AML-193 (cell line): ENCODE measurements around the gene ATF6B.
"Not testable (repeated sequence)": the region's sequence is repeated elsewhere in the genome, so short reads cannot be mapped to it uniquely, and the experiment has no call there.

Source experiments
- DNase-seq, 2 experiments: peaks; one replicate each; lab custom pipeline; 2025; lab: John Stamatoyannopoulos, UW

The ATF6B gene

DNA sequence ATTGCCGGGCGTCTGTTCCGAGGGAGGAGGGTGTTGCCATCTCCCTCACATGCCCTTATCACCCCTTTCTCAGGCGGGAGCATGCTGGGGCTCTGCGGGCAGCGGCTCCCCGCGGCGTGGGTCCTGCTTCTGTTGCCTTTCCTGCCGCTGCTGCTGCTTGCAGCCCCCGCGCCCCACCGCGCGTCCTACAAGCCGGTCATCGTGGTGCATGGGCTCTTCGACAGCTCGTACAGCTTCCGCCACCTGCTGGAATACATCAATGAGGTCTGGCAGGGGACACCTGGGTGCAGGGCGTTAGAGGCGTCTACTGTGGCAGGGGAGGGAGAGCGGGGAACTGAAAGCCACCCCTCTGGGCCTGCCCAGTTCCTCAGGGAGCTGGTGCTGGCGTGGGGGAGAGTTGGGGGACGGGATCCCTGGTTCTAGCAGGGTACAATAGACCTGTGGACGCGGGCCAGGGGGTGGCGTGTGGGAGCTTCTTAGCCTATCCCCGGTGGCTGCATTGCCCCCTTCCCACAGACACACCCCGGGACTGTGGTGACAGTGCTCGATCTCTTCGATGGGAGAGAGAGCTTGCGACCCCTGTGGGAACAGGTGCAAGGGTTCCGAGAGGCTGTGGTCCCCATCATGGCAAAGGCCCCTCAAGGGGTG, 26.6 kb upstream of the ATF6B start:
- DNase-seq, result peak; percentile 60 to 69

DNA sequence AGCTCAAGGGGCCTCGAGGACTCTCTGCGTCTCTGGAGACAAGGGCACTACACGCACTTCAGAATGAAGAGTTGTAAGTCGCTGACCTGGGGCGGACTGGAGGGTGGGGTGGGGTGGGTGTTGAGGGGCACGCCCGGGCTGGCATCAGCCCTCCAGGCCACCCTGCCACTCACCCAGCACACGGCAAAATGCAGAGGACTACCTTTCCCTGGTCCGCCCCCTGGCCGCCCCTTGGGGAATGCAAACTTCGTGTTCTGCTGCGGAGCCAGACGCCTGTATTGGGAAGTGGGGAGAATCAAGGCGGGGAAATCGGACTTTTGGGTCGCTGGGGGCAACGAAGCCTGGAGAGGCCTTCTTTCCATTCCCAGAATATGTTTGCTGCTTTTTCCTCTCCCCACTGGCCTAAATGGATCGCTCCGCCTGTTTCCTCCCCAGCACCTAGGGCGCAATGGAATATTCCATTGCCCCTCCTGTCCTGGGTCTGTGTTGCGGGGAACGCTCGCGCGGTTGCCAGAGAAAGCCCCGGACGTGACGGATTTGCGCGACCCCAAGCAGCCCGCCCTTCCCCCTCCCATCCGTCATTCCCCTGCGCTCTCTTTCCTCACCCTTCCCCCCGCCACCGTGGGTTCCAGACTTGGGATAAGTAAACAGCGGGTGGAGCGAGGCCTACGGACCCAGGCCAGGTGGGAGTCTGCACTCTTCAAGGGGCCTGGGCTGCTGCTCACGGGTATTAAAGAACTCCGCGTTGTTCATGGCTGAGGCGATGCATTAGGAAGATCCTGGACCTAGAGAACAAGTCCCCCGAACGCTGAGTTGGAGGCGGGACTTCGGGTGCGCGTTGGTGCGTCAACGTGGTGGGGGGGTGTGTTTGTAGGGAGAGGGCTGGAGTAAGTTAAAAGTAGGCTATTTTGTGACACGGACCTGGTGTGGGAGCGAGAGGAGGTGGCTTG, 25.8 kb upstream of the ATF6B start, which contains the start of gene PPT2:
Gene PPT2 (plus strand): TSS at position 578 of the 950 bp plus-strand sequence. CDS start 454 bp downstream, outside the sequence.
- peak; percentile 69 to 75 for DNase-seq

DNA sequence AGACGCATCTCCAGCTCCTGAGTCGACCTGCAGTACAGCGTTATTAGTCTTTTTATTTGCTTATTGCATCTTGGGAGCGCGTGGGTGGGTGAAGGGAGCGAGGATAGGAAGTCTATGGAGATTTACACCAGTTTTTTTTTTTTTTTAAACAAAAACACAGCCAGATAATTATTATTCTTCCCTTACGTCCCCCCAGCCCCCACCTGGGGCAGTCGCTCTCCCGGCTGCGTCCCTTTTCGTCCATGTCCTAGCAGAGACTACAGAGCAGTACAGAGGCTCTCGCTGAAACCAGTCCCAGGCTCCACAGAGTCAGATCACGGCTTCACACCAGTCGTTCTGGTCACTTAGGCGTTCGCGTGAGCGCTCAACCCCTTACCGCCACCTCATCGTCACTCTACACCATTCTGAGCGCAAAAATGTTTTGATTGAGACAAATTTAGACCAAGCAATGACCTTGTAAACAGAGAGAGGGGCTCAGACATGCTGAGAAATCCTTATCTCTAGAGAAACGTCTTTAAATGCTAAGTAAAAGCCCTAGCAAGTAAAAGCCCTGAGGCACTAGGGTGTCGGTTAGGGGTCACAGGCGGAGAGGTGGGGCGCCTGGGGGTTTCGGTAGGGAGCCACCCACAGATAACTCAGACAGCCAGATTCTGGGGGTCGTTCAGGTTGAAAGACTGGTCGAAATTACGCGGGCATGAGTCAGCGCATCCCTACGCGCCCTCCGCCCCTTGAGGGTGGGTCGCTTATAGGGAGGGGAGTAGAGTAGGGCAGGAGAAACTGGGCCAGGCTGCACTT, 24.9 kb upstream of the ATF6B start:
- DNase-seq, result no peak

DNA sequence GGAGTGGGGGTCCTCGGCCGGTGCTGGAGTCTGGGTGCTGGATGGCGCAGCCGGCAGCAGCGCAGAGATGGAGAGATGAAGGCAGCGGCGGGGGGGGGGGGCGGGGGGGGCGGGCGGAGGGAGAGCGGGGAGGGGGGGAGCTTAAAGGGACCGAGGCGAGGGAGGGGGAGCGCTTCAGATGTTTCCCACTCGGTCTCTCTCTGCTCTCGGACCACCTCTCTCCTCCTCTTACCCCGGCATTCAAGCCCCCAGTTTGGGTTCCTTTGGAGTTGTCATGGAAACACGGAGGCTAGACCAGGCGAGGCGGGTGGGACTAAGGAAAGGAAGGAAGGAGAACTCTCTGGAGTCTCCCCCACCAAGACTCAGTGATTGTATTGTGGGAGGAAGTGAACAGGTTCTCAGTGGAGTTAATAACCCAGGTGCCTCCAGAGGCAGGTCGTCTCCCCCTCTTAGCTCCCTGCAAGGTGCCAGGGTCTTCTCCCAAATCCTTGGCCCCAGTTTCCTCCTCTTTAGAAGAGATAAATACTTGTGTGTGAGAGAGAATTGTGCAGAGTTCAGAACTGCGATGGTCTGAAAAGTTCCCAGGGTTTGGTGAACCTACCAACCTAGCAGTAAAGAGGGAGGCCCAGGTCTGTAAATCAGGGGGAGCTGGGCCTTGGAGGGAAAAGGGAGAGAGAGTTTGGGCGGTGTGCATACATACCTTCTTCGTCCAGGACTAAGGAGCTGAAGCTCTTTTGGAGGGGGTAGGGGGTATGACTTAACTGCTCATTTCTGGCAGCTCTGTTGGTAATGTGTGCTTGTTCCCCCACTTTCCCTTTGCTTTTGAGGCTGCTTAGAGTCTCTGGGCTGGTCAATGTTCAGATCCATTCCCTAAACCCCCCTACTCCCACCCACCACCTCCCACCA, 24.1 kb upstream of the ATF6B start, which contains the start of gene PRRT1:
Gene PRRT1 (minus strand): TSS at position 77 of the 906 bp plus-strand sequence. CDS start 112 bp downstream, outside the sequence.
- no peak for DNase-seq

DNA sequence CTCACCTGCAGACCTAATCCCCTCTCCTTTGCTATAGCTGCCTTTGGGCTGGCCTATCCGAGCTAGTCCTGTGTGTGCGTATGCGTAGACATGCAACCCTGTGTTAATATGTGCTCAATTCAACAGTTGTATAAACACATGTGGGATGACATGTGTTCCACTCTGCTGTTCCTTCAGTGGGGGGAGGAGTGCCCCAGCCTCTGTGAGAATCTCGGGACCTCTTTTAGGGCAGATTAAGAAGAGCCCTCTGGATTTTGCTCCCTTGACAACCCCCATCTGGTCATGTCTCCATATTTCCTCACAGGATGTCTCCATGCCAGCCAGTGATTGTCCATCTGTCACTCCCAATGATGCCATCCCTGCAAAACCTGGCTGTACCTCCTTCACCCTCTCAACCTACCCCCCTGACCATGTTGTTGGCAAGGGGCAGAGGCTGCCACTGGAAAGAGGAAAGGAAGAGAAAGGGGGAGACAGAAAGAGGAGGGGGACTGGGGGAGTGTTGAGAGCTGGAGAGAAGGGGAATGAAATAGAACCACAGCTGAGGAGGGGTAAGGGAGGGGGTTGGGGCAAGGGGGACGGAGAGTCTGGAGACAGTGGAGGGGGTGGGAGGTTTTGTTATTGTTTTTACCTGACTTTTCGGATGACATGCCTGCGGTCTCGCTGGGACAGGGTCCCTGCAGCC, 23.3 kb upstream of the ATF6B start:
- DNase-seq, result no peak

DNA sequence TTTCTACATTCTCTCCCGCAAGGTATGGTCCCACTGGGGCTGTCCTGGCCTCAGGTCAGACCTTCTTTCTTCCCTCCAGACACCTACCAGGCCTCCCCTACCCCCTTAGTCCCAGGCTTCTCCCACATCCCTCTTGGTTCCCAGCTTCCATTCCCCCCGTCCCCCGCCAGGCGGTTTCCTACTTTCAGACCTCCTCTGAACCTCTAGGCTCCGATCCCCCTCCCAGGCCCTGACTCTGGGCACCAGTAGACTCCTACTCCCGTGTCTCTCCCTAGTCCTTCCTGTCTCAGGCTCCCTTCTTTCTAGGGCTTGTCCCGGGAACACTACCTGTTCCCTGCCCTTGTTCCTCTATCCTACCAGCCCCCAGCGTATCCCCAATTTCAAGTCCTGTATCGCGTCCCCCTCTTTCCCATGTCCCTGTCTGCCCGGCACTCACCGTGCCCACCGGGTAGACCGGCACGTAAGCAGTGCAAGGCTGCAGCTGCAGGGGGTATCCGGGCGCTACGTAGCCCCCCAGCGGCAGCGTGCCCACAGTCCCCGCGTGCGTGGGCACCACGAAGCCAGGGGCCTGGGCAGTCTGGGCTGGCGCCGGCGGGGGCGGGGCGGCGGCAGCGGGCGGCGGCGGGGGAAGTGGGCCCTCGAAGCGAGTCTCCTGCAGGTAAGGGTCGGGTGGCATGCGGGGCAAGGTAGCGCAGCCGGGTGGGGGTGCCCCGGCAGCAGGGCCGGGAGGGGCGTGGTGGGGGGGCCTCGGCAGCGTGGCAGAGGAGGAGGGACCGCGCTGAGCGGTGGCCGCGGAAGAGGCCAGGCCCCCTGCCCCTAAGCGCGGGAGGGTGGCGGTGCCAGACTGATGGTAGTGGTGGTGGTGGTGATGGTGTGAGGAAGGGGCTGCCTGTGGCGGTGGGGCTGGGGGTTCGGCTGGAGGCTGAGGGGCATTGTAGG, 22.2 kb upstream of the ATF6B start:
- no peak for DNase-seq

DNA sequence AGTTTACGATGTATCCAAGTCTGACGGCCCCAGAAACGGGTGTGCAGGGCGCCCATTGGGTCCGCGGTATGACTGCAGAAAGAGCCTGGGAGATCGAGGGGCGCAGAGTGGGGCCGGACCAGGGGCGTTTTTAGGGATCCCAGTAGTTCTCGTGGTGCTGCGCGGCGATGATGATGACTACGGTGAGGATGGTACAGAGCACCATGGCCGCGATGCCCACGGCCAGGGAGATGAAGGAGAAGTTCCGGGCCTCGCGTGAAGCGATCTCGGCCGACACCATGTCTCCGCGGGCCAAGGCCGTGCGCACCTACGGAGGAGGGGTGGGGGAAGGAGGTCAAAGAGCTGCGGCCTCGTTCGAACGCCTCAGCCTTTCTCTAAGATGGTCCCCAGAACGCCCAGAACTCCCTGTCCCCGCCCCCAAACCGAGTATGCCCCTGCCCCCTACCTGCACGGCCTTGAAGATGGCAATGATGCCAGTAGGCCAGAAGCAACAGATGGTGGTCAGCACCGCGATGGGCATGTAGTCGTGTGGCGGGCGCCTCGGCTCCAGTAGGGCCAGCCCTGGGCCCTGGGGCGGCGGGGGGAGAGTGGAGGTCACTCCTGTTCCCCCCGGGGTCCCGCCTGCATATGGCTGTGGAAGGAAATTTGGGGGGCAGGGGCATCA, 21.2 kb upstream of the ATF6B start:
- no peak for DNase-seq

DNA sequence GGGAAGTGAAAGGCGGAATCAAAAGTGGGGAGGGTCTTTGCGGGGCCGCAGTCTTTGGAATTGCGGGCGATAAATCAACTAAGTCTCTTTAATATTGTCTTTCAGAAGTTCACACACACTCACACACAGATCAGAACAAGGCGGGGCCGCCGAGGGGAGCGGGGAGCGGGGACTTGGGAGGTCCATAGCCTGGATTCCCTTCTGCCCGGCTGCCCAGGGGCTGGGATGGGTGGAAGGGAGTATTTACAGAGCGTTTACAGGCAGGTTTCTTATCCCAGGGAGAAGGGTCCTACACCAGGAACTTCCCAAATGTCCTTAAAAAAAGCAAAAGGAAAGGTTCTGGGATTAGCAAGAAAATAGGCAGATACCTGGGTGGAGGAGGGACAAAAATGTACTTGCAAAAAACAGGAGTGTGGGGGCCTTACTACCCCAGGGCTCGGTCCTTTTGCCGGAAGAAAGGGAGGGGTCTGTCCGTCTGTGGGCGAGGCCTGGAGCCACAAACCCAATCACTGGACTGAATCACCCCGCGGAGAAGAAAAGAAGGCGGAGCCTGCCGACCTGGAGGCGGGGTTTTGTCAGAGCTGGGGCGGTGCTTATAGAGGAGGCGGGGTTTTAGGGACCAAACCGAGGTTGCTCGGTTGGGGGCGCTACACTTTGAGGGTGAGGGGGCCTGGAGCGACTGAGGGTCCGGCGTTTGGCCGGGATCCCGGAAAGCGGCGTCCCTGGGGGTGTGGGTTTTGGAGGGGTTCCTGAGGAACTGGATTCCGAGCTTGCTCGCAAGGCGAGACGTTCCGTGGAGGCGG, 20.4 kb upstream of the ATF6B start:
- DNase-seq, result no peak

DNA sequence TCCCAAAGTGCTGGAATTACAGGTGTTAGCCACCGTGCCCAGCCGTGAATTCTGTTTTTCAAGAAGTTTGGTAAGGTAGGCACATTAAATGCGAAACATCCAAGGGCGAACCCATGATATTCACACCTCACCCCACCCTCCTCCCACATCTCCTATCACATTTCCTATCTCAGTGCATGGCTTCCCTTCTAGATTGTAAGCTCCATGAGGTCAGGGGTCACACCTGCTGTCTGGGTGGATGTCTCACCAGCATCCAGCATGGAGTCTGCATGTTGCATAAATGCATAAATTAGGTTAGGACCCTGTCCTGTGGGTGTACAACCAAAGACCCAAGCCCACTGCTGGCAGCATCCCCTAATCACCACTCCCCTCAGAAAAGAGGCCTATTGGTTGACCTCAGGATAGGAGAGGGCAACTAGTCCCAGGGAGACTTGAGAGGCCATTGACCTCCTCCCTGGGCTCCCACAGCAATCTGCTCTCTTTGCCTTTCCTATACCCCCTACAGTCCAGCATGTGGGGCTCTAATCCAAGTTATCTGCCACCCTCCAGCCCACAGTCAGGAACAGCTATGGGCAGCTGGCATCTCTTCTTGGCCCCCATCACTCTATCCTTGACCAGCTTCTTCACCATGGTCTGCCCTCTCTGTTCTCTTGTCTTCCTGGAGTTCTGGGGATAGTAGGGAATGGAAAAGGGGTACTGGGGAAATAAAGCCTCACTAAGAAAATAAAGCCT, 19.5 kb upstream of the ATF6B start:
- no peak for DNase-seq

DNA sequence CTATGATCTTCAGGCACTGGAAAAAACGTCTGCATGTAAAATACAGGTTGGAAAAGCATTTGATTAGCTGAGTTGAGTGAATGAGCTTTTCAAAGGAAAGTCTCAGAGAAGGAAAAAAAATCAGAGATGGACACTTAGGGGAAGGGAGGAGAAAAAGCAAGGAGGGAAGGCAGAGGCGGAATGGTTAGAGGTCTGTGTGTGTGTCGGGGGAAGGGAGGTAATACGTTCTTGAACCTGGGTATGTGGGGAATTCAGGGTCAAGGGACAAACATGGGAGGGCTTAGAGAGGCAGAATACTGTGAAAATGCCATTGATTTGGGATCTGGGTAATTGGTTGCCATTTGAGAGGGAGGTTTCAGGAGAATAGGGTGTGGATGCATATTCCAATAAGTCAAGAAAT, 18.6 kb upstream of the ATF6B start:
- DNase-seq, result no peak

DNA sequence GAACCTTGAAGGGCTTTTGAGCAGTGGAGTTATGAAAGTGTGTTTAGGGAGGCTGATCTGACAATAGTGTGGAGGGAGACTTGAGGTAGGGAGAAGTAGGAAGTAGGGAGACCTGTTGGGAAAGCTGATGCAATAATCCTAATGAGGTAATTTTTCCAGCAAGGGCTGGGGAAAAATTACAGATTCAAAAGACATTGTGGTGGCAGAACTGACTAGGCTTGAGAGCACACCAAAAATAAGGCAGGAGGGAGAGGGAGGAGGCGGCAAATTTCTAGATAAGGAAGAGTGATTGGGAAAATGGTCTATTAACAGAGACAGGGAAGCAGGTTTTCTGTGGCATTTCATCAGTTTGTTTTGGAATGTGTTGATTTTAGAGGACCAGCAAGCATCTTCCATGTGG, 18.2 kb upstream of the ATF6B start:
- DNase-seq, result no peak

DNA sequence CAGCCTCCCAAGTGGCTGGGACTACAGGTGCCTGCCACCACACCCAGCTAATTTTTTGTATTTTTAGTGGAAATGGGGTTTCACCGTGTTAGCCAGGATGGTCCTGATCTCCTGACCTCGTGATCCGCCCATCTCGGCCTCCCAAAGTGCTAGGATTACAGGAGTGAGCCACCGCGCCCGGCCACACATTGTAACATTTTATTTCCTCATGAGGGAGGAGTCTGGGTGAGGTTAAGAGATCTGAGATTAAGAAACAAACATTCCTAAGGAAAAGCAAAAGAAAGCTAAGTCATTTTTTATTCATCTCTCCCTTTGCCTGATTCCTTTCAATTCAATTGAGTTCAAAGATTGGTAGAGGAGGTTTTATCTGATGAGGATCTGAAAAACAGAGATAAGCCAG, 16.2 kb upstream of the ATF6B start:
- DNase-seq, result not testable (repeated sequence)

DNA sequence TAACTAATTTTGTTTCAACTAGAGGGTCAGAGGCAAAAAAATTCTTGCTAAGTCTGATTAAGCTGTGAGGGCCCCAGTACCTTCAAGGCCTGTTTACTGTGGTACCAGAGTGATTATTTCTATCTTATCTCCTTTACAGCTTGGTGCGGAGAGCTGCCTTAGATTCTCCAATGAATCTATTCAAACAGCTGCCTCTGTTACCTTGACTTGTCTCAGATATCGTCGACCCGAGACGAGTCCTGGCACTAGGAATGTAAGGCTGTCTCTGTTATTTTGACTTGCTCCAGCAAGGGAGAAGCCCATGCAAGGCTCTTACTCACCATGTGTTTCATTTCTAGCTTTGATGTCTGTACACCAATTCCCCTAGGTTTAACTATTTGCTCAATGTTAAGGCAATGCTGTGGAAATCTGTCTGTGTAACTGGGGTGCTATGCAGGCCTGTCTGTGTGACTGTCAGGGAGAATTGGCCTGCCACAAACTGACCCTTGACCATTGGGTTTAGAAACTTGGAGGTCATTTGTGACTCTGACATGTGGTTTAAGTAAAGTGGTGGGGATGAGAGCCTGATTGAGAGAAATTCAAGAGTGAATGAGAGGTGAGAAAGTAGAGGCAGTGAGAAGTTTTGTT, 12.5 kb upstream of the ATF6B start:
- DNase-seq, result no peak

DNA sequence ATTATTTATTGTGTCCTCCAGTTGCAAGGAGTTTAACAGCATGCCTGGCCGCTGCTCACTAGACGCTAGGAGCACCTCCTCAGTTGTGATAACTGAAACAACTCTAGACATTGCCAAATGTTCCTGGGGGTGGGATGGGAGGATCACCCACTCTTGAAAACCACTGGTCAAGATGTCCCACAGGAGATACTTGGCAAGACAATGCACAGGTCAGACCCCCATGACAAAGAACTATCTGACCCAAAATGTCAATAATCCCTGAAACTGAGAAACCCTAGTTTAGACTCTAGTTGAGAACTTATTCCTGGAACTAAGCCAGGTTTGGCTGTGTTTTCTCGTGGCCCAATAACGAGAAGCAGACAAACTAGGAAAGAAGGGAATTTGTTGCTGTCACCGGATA, 11.5 kb upstream of the ATF6B start:
- no peak for DNase-seq

DNA sequence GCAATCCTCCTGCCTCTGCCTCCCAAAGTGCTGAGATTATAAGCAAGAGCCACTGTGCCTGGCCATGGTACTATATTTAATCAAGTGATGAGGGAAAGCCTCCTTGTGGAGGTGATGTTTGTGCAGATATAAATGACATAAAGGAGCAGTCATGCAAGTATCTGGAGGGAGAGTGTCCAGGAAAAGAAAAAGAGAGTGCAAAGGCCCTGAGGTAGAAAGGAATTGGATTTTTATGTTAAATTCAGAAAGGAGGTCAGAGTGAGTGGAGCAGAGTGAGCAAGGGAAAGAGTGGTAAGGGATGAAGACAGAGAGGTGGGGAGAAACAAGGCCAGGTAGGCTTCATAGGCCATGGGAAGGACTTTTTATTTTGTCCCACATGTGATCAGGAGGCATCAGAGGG, 9.4 kb upstream of the ATF6B start:
- DNase-seq, result no peak

DNA sequence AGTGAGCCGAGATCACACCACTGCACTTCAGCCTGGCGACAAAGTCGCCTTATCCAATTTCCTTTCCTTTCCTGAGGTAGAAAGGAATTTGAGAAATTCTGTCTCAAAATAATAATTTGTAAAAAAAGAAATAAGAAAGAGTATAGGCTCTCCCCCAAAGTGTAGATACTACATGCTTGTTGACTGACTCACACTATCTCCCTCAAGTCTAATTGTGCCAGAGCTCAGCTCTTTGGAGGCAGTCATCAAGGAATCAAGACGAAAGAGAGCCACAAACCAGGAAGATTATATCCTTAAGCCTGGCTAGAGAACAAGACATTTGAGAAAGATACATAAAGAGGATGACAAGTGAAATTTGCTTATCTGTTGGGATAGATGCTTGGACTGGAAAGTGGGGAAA, 5.7 kb upstream of the ATF6B start:
- DNase-seq, result no peak

DNA sequence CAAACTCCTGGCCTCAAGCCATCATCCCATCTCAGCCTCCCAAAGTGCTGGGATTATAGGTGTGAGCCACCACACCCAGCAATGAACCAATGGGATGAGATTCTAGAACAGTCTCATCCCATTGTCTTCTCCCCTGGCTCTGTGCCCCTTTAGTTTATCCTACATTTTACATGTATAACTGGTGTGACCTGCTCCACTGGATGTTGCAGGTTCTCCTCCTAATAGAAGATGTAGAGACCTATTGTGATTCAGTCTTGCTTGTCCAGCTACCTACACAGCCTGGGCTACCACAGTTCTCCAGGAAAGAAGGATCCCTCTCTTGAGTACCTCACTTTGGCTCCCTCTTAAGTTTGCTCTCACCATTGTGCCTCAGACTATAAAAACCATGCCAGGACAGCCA, 4.1 kb upstream of the ATF6B start:
- DNase-seq, result no peak
